PC-9 (cell line): ENCODE data around the gene EXT2. TPM values are rescaled to one million over a fixed set of nuclear protein-coding genes. Genes with fewer than 3 reads are reported as not detected.

Experiments used
- BruUV-seq: library from RNA; stranded (reverse); fragments of 400-500 nt; replicated peaks from 2 replicates; lab custom pipeline; 2021; lab: Mats Ljungman, UMichigan
- CTCF ChIA-PET: fragments of 300-600 bp; sonication (Branson Sonifier 250); formaldehyde crosslinking; loops from one replicate; lab custom pipeline; 2022; ENCODE audit warnings: antibody characterized with exemption; lab: Charles Lee
- POLR2A ChIA-PET: fragments of 300-600 bp; sonication (Branson Sonifier 250); formaldehyde crosslinking; loops from one replicate; lab custom pipeline; 2022; ENCODE audit warnings: antibody characterized with exemption; ENCODE audit not compliant: unreplicated experiment; lab: Charles Lee
- DNase-seq, 2 experiments: peaks; one replicate each; pipeline versions ENCODE4 v3.0.0 to v3.0.0-alpha.2; 2015 to 2022; ENCODE audit warnings: mixed read lengths in 1 of 2
- H2AFZ ChIP-seq: fragments of 200-600 bp; sonication (generic); 2 replicates; pipeline ENCODE4 v1.8.1; 2017; ENCODE audit warnings: antibody characterized with exemption
- H3F3A ChIP-seq: fragments of 200-600 bp; sonication (generic); 2 replicates; pipeline ENCODE4 v1.8.1; 2017; ENCODE audit warnings: antibody characterized with exemption, mild to moderate bottlenecking, low read depth; ENCODE audit not compliant: insufficient read depth
- H3K27ac ChIP-seq: fragments of 200-600 bp; sonication (generic); 2 replicates; pipeline ENCODE4 v1.6.1; 2016; ENCODE audit warnings: mixed run types
- H3K27me3 ChIP-seq: fragments of 200-600 bp; sonication (generic); 2 replicates; pipeline ENCODE4 v1.6.1; 2016; ENCODE audit warnings: low read depth, mixed run types; ENCODE audit not compliant: insufficient read depth
- H3K36me3 ChIP-seq: fragments of 200-600 bp; sonication (generic); 2 replicates; pipeline ENCODE4 v1.6.1; 2016; ENCODE audit warnings: low read depth, mixed run types
- H3K4me1 ChIP-seq: fragments of 200-600 bp; sonication (generic); replicated peaks from 2 replicates; pipeline ENCODE4 v1.6.1; 2016; ENCODE audit warnings: mixed run types; ENCODE audit not compliant: insufficient read depth
- H3K4me2 ChIP-seq: fragments of 200-600 bp; sonication (generic); 2 replicates; pipeline ENCODE4 v1.6.1; 2017; ENCODE audit warnings: mixed run types
- H3K4me3 ChIP-seq: fragments of 200-600 bp; sonication (generic); 2 replicates; pipeline ENCODE4 v1.6.1; 2016; ENCODE audit warnings: mixed run types
- H3K79me2 ChIP-seq: fragments of 200-600 bp; sonication (generic); 2 replicates; pipeline ENCODE4 v1.6.1; 2017; ENCODE audit warnings: low read depth, mixed run types
- H3K9me2 ChIP-seq: fragments of 200-600 bp; sonication (generic); 2 replicates; pipeline ENCODE4 v1.8.1; 2017; ENCODE audit warnings: mild to moderate bottlenecking; ENCODE audit not compliant: insufficient read depth
- H3K9me3 ChIP-seq: fragments of 200-600 bp; sonication (generic); 2 replicates; pipeline ENCODE4 v1.8.1; 2016; ENCODE audit warnings: low read depth; ENCODE audit not compliant: insufficient read depth
- H4K20me1 ChIP-seq: fragments of 200-600 bp; sonication (generic); 2 replicates; pipeline ENCODE4 v1.8.1; 2017; ENCODE audit not compliant: insufficient read depth
- EZH2 ChIP-seq: fragments of 200-600 bp; sonication (generic); IDR thresholded peaks from 2 replicates; pipeline ENCODE4 v1.8.0; 2017; ENCODE audit warnings: antibody characterized with exemption, low read depth
- intact Hi-C: fragments of 100-400 bp; cut with micrococcal nuclease; formaldehyde crosslinking; loops from one replicate; pipeline ENCODE4 v1.10.0; 2022; ENCODE audit not compliant: unreplicated experiment
- total RNA-seq: library from RNA; stranded (reverse); gene quantifications from 2 replicates; pipeline ENCODE4 v1.2.3, GENCODE V29; 2021
- TF ChIP-seq, protein P1 (sequence below): fragments of 200-600 bp; sonication (generic); conservative IDR thresholded peaks from 2 replicates; pipeline ENCODE4 v1.6.1; 2017; ENCODE audit warnings: mixed run types, antibody characterized with exemption, mild to moderate bottlenecking, moderate library complexity

The EXT2 gene
- total RNA-seq, 1 experiment from 2014 or later, result 72.4 TPM

DNA sequence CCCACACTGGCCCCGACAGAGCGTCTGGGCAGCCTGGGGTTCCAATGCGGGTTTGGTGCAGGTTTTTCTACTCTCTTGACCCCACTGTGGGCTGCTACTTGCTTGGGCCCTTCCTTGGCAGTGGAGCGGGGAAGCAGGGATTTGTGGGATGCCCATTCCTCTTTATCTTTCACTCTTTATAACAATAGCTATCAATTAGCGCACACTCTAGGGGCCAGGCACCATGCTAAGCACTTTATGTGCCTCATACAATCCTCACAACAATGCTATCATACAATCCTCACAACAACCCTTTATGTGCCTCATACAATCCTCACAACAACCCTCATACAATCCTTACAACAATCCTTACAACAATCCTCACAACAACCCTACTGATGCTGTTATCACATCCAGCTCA is 16.7 kb upstream of the EXT2 start:
- H3K79me2 ChIP-seq, result no peaks in the 10 kb centered on the region
- H2AFZ ChIP-seq, result no peak overlapping the region
- BruUV-seq, result no TSS peak
- TF ChIP-seq EZH2, result no peak
- TF ChIP-seq, protein P1, sequence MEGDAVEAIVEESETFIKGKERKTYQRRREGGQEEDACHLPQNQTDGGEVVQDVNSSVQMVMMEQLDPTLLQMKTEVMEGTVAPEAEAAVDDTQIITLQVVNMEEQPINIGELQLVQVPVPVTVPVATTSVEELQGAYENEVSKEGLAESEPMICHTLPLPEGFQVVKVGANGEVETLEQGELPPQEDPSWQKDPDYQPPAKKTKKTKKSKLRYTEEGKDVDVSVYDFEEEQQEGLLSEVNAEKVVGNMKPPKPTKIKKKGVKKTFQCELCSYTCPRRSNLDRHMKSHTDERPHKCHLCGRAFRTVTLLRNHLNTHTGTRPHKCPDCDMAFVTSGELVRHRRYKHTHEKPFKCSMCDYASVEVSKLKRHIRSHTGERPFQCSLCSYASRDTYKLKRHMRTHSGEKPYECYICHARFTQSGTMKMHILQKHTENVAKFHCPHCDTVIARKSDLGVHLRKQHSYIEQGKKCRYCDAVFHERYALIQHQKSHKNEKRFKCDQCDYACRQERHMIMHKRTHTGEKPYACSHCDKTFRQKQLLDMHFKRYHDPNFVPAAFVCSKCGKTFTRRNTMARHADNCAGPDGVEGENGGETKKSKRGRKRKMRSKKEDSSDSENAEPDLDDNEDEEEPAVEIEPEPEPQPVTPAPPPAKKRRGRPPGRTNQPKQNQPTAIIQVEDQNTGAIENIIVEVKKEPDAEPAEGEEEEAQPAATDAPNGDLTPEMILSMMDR, result no peak
- H3K27ac ChIP-seq, result no peak overlapping the region
- DNase-seq, result no peak
- no peaks in the 10 kb centered on the region for H3K9me3 ChIP-seq
- intact Hi-C loops, result no loop called here
- H3K27me3 ChIP-seq, result no peaks in the 10 kb centered on the region
- no peaks in the 10 kb centered on the region for H3K36me3 ChIP-seq
- no peaks in the 10 kb centered on the region for H3K9me2 ChIP-seq
- H4K20me1 ChIP-seq, result no peaks in the 10 kb centered on the region
- no peaks in the 10 kb centered on the region for H3K4me1 ChIP-seq
- no peak overlapping the region for H3K4me2 ChIP-seq
- ChIA-PET CTCF (interaction anchor here (0.5 kb wide), 1 partner anchor 98 kb away, joined by 7 read pairs; no protein-coding TSS in a partner anchor), POLR2A (no interaction called here)
- no peaks in the 10 kb centered on the region for H3F3A ChIP-seq
- H3K4me3 ChIP-seq, result no peak overlapping the region

DNA sequence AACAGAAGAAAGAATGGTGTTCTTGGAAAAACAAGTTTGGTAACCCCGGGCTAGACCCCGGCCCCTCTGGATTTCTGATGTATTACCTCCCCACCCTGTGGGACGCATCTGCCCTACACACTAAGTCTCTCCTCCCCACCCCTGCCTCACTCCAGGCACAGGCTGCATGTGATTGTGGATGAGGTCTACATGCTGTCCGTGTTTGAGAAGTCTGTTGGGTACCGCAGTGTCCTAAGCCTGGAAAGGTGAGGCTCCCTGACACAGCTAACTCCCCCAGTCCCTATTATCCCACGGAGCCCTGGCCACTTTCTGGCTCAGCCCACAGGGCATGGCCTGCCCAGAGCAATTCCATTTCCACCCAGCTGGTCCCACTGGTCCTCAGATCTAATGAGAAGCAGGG is 16.1 kb upstream of the EXT2 start:
- H3K4me3 ChIP-seq, result no peak overlapping the region
- no peak for DNase-seq
- no TSS peak for BruUV-seq
- H3K36me3 ChIP-seq, result no peaks in the 10 kb centered on the region
- no peaks in the 10 kb centered on the region for H3K4me1 ChIP-seq
- no peak overlapping the region for H3K4me2 ChIP-seq
- no peak overlapping the region for H3K27ac ChIP-seq
- intact Hi-C loops, result no loop called here
- H3K9me2 ChIP-seq, result no peaks in the 10 kb centered on the region
- no peaks in the 10 kb centered on the region for H3F3A ChIP-seq
- TF ChIP-seq EZH2, result no peak
- TF ChIP-seq, protein P1, result no peak
- ChIA-PET CTCF (no interaction called here), POLR2A (no interaction called here)
- no peak overlapping the region for H2AFZ ChIP-seq
- H3K79me2 ChIP-seq, result no peaks in the 10 kb centered on the region
- H4K20me1 ChIP-seq, result no peaks in the 10 kb centered on the region
- H3K27me3 ChIP-seq, result no peaks in the 10 kb centered on the region
- H3K9me3 ChIP-seq, result no peaks in the 10 kb centered on the region

DNA sequence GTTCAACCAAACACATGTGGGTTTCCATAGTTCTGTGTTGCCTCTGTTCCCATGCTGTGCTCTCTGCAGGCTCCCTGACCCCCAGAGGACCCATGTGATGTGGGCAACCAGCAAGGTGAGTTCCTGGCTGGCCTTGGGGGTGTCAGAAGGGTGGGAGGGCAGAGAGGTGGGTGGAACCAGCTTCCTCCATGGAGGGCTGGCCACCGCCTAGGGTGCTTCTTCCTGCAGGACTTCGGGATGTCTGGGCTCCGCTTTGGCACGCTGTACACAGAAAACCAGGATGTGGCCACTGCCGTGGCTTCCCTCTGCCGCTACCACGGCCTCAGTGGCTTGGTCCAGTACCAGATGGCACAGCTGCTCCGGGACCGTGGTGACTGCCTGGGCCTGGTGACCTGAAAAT is 14.5 kb upstream of the EXT2 start:
- intact Hi-C loops, result no loop called here
- no peaks in the 10 kb centered on the region for H3K79me2 ChIP-seq
- CTCF ChIA-PET, result no interaction called here
- H3K4me3 ChIP-seq, result no peak overlapping the region
- BruUV-seq, result no TSS peak
- 0 out of 2 replicates have a peak, but pooled peaks cover 2% of the 10 kb centered on the region for H3K9me3 ChIP-seq
- H2AFZ ChIP-seq, result no peak overlapping the region
- no peak overlapping the region for H3K27ac ChIP-seq
- no peaks in the 10 kb centered on the region for H3K9me2 ChIP-seq
- no peaks in the 10 kb centered on the region for H3K36me3 ChIP-seq
- H3K4me2 ChIP-seq, result no peak overlapping the region
- no peak for DNase-seq
- POLR2A ChIA-PET, result no interaction called here
- H3K4me1 ChIP-seq, result no peaks in the 10 kb centered on the region
- H4K20me1 ChIP-seq, result no peaks in the 10 kb centered on the region
- TF ChIP-seq, protein P1, result no peak
- TF ChIP-seq EZH2, result no peak
- H3K27me3 ChIP-seq, result no peaks in the 10 kb centered on the region
- no peaks in the 10 kb centered on the region for H3F3A ChIP-seq
